Right lobe of liver (tissue), 4 donors: ENCODE measurements around the gene SDK1.

Source experiments
- POLR2A ChIP-seq: fragments of 450-650 bp; IDR thresholded peaks from one replicate; pipeline ENCODE4 v1.6.1; 2017; ENCODE audit warnings: antibody characterized with exemption, mild to moderate bottlenecking
- TF ChIP-seq, protein P1 (sequence below), 4 donors: fragments of 200-600 bp in 3 of 4; fragments of 450-650 bp in 1 of 4; IDR thresholded peaks; one replicate each; pipeline versions ENCODE4 v1.5.1 to v1.8.0; 2016 to 2022; ENCODE audit warnings: antibody characterized with exemption in 4 of 4, mild to moderate bottlenecking in 2 of 4
- donor health status: DM: no; HTN: no; CAD: no.
- donor health status: DM: no; HTN: no; CAD: no.
- donor health status: DM: no; HTN: yes; CAD: no.

DNA sequence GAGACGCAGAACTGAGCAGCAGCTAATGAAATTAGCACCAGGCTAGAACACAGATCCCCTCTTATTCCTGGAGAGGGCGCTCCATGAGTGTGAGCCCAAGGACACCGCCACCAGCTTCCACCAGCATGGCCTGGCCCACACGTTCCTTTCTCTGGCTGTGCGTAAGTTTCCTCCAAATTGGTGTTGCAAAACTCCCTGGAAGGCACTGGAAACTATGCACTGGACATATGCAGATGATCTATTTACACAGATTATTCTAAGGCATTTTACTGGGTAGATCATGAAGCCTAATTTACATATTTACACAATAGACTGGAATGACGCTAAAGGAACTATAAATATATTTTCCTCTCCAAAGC is 925.5 kb downstream of the SDK1 start:
- TF ChIP-seq, protein P1, sequence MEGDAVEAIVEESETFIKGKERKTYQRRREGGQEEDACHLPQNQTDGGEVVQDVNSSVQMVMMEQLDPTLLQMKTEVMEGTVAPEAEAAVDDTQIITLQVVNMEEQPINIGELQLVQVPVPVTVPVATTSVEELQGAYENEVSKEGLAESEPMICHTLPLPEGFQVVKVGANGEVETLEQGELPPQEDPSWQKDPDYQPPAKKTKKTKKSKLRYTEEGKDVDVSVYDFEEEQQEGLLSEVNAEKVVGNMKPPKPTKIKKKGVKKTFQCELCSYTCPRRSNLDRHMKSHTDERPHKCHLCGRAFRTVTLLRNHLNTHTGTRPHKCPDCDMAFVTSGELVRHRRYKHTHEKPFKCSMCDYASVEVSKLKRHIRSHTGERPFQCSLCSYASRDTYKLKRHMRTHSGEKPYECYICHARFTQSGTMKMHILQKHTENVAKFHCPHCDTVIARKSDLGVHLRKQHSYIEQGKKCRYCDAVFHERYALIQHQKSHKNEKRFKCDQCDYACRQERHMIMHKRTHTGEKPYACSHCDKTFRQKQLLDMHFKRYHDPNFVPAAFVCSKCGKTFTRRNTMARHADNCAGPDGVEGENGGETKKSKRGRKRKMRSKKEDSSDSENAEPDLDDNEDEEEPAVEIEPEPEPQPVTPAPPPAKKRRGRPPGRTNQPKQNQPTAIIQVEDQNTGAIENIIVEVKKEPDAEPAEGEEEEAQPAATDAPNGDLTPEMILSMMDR (IDR thresholded peaks at IDR 0.05) = no peak
- TF ChIP-seq POLR2A = no peak
